ENCODE measurements around the gene PLEKHA7. TPM values are rescaled to one million over a fixed set of nuclear protein-coding genes. Genes with fewer than 3 reads are reported as not detected.
A peak's percentile ranks its signal among the peaks of the same experiment; 100 is the strongest.

Gene PLEKHA7
- total RNA-seq, 1 donor from 2014 or later = 45.9 TPM

DNA sequence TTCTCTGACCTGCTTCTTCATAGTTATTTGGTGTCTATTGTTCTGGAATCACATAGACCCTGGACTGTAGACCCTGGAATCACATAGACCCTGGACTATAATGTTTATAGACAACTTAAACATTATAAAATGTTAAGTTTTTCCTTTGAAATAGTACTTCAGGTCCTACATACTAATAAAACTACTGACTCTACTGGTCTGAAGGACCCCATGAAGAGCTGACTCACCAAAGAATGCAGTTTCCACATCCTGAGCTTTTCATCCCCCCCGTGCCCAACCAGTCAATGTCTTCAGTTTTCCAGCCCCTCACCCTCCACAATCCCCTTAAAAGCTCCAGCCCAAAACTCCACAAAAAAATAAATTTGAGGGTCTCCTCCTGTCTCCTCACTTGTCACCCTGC is 6.6 kb upstream of the PLEKHA7 start:
- TF ChIP-seq POLR2AphosphoS5 (IDR thresholded peaks at IDR 0.05; ENCODE audit: insufficient read depth in 1 of 2, low read depth in 1 of 2) (no peak), POLR2A (IDR thresholded peaks at IDR 0.05) (no peak)
- TF ChIP-seq, protein P1, sequence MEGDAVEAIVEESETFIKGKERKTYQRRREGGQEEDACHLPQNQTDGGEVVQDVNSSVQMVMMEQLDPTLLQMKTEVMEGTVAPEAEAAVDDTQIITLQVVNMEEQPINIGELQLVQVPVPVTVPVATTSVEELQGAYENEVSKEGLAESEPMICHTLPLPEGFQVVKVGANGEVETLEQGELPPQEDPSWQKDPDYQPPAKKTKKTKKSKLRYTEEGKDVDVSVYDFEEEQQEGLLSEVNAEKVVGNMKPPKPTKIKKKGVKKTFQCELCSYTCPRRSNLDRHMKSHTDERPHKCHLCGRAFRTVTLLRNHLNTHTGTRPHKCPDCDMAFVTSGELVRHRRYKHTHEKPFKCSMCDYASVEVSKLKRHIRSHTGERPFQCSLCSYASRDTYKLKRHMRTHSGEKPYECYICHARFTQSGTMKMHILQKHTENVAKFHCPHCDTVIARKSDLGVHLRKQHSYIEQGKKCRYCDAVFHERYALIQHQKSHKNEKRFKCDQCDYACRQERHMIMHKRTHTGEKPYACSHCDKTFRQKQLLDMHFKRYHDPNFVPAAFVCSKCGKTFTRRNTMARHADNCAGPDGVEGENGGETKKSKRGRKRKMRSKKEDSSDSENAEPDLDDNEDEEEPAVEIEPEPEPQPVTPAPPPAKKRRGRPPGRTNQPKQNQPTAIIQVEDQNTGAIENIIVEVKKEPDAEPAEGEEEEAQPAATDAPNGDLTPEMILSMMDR (IDR thresholded peaks at IDR 0.05) = no peak
- H3K9me3 ChIP-seq = no peaks in the 10 kb centered on the region
- H3K4me1 ChIP-seq = no peaks in the 10 kb centered on the region
- no peaks in the 10 kb centered on the region for H3K27me3 ChIP-seq
- DNase-seq (ENCODE audit: extremely low spot score in 2 of 2) = no peak
- no peak overlapping the region for H3K27ac ChIP-seq
- no peak overlapping the region for H3K4me3 ChIP-seq
- H3K36me3 ChIP-seq = no peaks in the 10 kb centered on the region
- intact Hi-C loops (cut with DNase I) = no loop called here

DNA sequence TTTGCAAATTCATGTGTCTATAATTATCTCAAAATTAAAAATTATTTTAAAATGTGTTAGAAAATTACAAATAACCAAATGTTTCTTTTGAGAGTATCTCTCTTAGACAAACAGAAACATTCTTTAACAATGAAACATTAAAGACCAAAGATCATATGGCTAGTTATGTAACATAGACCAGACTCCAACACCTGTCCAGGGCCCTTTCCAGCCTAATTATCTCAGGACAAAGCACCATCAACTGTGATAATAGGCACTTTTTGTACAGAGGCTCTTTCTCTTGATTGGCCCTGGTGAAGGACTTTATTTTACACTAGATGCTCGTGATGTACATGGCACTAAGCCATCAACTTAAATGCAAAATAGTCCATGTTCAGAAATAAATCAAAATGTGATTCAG is 5.0 kb upstream of the PLEKHA7 start:
- Histone ChIP-seq H3K9me3 (no peaks in the 10 kb centered on the region), H3K36me3 (no peaks in the 10 kb centered on the region), H3K27ac (no peak overlapping the region), H3K4me1 (no peaks in the 10 kb centered on the region), H3K27me3 (no peaks in the 10 kb centered on the region), H3K4me3 (no peak overlapping the region)
- TF ChIP-seq POLR2AphosphoS5 (IDR thresholded peaks at IDR 0.05; ENCODE audit: insufficient read depth in 1 of 2, low read depth in 1 of 2) (no peak), POLR2A (IDR thresholded peaks at IDR 0.05) (no peak)
- TF ChIP-seq, protein P1 (IDR thresholded peaks at IDR 0.05) = no peak
- DNase-seq (ENCODE audit: extremely low spot score in 2 of 2) = no peak
- intact Hi-C loops (cut with DNase I) = no loop called here

DNA sequence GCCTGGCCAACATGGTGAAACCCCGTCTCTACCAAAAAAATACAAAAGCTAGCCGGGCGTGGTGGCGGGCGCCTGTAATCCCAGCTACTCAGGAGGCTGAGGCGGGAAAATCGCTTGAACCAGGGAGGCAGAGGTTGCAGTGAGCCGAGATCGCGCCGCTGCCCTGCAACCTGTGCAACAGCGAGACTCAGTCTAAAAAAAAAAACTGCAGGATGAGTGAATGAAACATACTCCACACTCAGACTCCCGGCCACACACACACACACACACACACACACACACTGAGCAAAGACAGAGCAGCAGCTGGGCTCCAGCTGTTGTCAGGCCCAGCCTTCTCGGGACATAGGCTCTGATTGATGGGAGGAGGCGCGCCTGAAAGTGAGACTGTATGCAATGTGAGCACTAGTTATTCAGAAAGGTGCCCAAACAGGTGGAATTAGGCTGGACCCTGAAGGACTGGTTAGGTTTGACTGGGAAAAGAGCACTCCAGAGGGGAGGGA is 1.5 kb upstream of the PLEKHA7 start:
- intact Hi-C loops (cut with DNase I) = no loop called here
- Histone ChIP-seq H3K27ac (no peak overlapping the region), H3K36me3 (no peaks in the 10 kb centered on the region), H3K4me1 (peaks cover 11% of the 10 kb centered on the region), H3K9me3 (no peaks in the 10 kb centered on the region), H3K4me3 (no peak overlapping the region), H3K27me3 (no peaks in the 10 kb centered on the region)
- DNase-seq (ENCODE audit: extremely low spot score in 2 of 2) = no peak
- TF ChIP-seq POLR2A (IDR thresholded peaks at IDR 0.05) (no peak), POLR2AphosphoS5 (IDR thresholded peaks at IDR 0.05; ENCODE audit: insufficient read depth in 1 of 2, low read depth in 1 of 2) (no peak)
- TF ChIP-seq, protein P1 (IDR thresholded peaks at IDR 0.05) = no peak

DNA sequence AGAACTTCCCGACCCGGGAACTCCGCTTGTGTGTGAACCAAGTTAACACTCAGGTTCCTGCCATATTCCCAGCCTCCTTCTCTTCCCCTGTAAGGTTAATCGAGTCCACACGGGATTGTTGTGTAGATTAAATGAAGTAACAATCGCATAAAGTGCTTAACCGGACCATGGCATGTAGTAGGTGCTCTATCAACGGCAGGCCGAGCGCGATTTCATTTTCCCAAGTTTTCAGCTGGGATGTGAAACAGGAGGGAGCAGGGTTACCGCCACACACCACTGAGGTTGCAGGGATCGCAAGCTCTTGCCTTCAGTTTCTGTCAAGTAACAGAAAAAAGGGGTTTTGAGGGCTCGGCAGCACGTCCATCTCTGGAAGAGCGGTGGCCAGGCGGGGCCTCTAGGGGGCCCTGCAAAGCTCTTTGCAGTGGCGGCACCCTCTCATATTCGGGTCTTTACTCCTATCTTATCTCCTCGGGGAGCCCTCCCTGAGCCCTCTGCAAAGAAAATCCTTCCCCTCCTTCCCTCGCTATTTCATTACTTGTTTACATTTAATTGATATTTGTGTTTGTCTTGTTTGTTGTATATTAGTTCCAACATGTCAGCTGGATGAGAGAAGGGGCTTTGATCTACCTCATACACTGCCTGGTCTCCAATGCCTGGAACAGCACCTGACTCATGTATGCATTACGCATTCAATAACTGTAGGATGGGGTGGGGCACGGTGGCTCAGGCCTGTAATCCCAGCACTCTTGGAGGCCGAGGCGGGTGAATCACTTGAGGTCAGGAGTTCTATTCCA is 816 bp upstream of the PLEKHA7 start:
- no peaks in the 10 kb centered on the region for H3K9me3 ChIP-seq
- H3K27ac ChIP-seq = no peak overlapping the region
- H3K27me3 ChIP-seq = no peaks in the 10 kb centered on the region
- DNase-seq (ENCODE audit: extremely low spot score in 2 of 2) = no peak
- peaks cover 11% of the 10 kb centered on the region for H3K4me1 ChIP-seq
- H3K36me3 ChIP-seq = no peaks in the 10 kb centered on the region
- H3K4me3 ChIP-seq = peak overlapping the region; percentile 55 to 63
- no peak for TF ChIP-seq POLR2AphosphoS5 (IDR thresholded peaks at IDR 0.05; ENCODE audit: insufficient read depth in 1 of 2, low read depth in 1 of 2)
- TF ChIP-seq, protein P1 (IDR thresholded peaks at IDR 0.05) = no peak
- TF ChIP-seq POLR2A (IDR thresholded peaks at IDR 0.05) = no peak
- intact Hi-C loops (cut with DNase I) = no loop called here

All from vagina (tissue), 2 donors.